GM03348 (cell line): ENCODE data around the gene STMN1.
"Not testable (repeated sequence)": the region's sequence is repeated elsewhere in the genome, so short reads cannot be mapped to it uniquely, and the experiment has no call there.

Experiments used
- DNase-seq: peaks from one replicate; pipeline ENCODE4 v3.0.0; 2012; ENCODE audit warnings: low spot score

Gene STMN1

DNA sequence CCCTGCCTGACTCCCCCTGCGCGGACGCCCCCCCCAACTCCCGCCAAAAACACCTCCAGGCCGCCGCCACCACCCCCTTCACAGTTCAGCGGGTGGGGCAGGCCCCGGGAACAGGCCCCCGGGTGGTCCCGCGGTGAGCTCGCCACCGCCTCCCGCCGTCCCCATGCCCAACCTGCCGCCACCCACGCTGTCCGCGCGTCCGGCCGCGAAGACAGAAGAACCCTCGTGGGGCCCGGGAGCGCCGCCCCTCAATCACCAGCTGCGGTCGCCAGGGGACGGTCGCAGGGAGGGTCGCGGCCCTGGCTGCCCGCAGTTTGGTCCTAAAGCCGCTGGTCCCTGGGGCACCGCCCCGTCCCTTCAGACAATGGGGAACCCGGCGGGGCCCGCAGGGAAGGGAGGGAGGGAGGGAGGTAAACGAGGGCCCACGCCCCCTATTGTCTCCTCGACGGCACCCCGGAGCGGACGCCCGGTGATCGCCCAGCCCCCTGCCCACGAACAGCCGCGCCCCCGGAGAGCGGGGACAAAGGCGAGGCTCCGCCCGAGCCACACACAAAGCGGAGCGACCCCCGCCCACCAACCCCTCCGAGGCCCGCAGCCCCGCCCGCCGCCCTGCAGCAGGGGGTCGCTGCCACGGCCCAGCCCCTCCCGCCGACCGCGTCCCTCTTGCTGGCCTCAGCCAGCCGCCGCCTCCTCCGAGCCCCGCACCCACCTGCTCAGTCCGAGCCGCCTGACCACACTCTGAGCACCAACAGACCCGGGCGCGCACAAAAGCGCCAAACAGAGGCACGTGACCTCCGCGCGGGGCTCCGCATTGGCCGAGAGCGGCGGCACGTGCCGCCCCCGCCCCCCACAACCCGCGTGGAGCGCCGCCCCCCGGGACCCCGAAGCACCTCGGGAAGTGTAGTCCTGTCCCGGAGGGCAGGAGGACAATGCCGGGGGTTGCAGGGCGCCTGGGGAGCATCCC, at the start of gene STMN1:
TSS of gene STMN1 (minus strand) at position 740 of the 964 bp plus-strand sequence. CDS start 1,743 bp downstream, outside the sequence.
- peak; percentile 90 for DNase-seq

DNA sequence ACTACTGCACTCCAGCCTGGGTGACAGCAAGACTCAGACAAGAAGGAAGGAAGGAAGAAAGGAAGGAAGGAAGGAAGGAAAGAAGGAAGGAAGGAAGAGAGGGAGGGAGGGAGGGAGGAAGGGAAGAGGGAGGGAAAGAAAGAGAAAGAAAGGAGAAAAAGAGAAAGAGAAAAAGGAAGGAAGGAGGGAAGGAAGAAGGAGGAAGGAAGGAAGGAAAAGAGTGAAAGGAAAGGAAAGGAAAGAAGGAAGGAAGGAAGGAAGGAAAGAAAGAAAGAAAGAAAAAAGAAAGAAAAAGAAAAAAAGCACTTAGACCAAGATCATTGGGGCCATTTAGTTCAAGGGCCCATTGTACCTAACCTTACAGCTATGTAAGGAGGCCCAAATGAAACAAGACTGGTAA, 49.3 kb upstream of the STMN1 start:
- DNase-seq = no peak

DNA sequence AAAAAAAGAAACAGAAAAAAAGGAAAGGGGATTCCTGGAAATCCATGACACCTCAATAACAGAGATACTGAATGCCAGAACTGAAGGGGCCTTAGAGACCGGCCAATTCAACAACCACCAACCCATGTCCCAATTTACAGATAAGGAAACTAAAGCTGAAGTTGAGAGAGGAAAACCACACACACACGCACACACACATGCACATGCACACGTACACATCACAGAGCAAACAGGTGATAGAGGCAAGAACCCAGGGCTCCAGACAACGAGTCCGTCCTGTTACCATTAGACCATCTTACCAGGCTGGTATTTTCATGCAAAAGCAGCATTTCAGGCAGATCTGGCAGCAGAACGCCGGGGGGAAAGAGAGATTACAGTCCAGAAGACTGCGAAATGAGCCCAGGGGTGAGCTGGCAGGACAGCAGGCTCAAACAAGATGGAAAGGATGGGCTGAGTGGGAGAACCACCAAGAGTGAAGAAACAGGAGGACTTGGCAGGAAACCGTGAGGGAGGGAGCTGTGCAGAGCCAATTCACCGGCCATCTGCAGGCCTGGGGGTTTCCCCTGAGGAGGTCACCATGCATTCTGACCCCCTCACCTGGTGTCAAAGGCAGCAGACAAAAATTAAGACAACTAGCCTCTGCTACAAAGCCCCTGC, 48.2 kb upstream of the STMN1 start:
- peak; percentile 28 for DNase-seq

DNA sequence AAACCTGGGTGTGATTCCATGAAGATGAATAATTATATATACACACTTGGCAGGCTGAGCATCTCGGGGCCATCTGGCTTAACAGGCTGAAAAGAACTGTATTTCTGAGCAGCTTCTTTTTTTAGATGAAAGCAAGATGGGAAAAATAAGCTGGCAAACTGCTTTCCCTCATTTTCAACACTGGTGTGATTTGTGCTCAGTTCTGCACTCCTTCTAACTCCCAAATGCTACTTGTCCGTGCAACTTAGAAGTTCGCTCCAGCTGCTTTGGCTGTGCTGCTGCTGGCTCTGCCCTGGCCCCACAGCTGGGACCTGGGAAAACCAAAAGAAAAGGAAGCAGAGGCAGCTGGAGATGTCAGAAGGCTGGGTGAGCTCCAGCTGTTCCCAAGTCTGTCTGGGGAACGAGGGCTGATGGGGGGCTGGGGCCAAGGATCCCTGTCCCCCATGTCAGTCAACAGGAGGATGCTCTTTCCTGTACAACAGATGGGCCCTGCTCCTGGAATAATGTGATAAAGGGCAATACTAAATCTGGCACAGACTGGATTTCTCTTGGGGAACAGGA, 46.7 kb upstream of the STMN1 start:
- peak; percentile 58 for DNase-seq

DNA sequence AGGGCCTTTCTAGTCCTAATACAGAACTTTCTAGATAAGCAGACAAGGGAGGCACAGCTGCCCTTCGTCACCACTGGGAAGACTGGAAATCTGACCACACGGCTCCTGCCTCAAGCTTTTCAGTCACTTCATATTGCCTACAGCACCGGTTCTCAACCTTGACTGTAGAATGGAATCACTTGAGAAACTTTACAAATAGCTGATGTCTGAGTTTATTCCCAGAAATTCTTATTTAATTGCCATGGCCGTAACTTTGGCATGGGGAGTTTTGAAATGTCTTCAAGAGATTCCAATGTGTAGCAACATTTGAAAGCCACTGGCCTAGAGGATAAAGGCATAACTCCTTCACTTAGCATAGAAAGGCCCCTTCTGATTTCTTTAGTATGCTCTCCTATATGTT, 42.4 kb upstream of the STMN1 start:
- no peak for DNase-seq

DNA sequence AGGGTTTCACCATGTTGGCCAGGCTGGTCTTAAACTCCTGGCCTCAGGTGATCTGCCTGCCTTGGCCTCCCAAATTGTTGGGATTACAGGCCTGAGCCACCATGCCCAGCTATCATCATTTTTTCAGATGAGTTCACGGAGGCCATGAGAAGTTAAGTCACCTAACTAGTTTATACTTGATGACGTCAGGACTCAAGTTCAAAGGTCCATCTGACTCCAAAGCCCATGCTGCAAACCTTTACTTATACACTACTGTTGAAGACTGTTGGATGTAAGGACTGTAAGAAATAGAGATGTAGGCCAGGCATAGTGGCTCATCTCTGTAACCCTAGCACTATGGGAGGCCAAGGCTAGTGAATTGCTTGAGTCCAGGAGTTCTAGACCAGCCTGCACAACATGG, 40.8 kb upstream of the STMN1 start:
- no peak for DNase-seq

DNA sequence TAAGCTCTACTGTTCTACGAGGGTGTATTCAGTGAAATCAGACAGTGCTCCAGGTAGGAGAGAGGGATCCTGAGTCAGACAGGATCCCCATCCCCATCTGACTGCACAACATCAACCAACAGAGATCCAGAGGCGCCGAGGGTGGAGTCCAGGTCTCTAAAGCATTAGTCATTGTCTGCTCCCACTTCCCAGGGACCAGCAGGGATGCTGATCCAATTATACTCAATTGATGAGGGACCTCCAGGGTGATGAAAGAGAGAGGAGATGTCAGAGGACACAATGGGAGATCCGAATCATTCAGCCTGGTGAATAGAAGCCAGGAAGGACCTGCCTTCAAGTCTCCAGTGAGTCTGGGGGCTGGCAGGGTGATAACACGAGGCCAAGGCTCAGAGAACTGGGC, 39.5 kb upstream of the STMN1 start:
- DNase-seq = no peak

DNA sequence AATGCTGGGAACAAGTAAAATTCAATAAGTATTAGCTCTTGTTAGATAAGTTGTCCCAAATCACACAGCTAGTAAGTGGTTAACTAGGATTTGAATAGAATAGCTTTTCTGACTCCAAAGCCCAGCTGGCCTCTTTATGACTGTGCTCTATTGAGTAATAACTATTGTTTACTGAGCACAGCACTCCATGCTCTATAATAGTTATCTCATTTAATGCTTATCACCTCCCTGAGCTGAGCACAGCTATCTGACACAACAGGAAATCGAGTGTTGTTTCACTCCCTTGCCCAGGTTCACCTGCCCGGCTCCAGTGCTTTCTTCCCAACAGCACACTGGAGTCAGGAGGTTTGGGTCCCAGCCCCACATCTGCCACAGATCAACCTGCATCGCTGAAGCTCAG, 38.8 kb upstream of the STMN1 start:
- peak; percentile 22 for DNase-seq

DNA sequence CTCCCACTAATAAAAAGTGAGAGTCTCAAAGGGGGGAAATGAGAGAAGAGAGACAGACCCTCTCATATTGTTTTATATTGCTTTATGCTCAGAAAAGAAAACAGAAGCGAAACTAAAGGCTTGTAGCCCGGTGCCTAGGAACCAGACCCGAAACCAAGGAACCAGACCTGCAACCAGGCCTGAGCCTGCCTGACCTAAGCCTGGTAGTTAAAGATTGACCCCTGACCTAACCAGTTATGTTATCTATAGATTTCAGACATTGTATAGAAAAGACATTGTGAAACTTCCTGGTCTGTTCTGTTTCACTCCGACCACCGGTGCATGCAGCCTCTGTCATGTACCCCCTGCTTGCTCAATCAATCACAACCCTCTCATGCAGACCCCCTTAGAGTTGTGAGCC, 37.3 kb upstream of the STMN1 start:
- not testable (repeated sequence) for DNase-seq

DNA sequence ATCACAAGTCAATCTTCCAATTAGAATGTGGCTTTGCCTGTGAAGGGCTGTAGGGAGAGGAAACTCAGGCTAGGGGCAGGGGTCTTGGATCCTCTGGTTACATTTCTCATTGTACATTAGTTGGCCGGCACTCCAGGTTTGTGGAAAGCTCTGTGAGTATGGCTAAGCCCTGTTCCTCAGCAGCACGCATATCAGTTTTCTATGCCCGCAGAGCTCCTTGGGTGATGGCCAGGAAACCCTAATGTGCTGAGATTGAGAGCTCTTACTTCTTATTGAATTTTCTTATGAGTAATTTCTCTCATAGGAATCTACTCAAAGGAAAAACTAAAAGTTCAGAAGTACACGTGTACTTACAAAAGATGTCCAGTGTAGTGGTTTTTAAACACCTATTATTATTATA, 30.7 kb upstream of the STMN1 start:
- no peak for DNase-seq

DNA sequence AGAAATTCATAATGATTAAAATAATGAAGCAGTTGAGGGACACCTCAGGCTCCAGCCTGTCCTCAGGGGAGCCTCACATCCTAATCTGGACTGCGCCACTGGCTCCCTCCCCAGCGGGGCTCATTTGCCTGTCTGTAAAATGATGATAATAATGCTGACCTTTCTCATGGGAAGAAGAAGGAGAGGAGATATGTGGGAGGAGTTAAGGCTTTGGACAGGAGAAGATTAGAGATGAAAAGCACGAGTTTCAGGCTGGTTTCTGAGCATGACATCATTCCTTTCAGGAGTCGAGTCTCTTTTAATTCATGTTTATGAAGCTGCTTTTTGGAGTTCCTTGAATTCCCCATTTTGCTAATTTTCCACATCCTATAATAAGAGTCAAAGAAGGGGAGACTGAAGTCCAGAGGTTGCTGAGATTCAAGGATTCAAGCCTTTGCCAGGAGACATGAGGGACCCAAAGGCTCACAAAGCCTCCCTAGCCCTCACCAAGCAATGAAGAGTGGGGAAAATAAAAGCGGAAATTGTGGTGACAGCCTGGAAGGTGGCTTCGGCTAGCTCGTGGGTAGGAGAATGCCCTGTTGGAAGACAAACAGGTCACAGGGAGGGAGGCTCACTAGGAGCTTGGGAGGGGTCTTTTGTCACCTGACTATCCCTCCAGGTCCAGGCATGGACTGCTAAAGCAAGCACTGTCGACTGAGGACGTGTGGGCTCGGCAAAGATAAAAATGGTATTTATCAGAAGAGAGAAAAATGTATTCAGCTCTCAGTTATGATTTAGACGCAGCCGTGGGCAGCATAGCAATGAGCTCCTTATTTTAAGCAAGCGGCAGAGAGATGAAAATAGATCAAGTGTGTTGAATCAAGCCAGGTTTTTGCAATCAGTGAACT, 27.5 kb upstream of the STMN1 start:
- no peak for DNase-seq

DNA sequence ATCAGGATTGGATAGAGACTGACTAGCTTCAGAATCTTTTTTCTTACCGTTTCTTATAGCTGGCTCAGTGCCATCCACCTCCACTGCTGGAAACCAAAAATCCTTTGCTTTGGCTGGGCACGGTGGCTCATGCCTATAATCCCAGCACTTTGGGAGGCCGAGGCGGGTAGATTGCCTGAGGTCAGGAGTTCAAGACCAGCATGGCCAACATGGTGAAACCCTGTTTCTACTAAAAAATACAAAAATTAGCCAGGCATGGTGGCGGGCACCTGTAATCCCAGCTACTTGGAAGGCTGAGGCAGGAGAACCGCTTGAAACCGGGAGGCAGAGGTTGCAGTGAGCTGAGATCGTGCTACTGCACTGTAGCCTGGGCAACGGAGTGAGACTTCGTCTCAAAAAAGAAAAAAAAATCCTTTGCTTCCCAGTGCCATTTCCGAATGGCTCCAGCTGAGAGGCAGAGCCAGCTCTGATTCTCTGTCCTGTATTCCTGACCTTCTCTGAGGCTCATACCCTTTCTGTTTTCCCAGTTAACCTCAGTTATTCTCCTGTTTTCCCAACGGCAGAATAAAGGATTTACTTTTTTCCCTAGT, 26.7 kb upstream of the STMN1 start:
- not testable (repeated sequence) for DNase-seq

DNA sequence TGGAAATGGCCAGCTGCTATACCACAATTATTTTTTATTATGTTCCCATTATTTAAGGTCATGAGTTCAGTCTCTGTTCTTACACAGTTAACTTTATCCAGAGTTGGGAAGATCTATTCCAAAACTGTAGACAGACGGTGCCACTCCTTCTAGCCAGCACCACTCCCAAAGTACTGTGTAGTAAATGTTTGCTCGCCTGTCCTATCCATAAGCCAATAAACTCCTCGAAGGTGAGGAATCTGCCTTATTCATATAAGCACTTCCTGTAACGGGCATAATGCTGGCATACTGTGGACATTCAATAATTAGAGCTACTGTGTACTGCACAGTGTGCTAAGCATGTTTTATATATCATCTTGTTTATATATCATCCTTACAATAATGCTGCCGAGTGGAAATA, 26.1 kb upstream of the STMN1 start:
- DNase-seq = no peak

DNA sequence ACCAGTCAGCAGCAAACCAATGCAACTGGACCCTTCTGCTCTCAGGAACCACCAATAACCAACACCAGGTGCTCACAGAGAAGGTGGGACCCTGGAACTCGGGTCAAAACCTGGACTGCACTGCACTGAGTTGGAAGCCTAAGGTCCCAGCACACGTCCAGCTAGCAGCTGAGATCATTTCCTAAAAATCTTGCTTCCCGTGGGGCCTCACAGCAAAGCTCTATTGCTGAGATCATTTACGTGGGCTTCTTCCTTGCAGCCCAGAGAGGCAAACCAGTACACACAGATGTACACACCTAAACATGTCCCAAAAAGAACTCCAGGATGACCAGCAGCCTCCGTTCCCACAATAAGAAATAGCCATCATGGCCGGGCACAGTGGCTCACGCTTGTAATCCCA, 22.8 kb upstream of the STMN1 start:
- DNase-seq = no peak

DNA sequence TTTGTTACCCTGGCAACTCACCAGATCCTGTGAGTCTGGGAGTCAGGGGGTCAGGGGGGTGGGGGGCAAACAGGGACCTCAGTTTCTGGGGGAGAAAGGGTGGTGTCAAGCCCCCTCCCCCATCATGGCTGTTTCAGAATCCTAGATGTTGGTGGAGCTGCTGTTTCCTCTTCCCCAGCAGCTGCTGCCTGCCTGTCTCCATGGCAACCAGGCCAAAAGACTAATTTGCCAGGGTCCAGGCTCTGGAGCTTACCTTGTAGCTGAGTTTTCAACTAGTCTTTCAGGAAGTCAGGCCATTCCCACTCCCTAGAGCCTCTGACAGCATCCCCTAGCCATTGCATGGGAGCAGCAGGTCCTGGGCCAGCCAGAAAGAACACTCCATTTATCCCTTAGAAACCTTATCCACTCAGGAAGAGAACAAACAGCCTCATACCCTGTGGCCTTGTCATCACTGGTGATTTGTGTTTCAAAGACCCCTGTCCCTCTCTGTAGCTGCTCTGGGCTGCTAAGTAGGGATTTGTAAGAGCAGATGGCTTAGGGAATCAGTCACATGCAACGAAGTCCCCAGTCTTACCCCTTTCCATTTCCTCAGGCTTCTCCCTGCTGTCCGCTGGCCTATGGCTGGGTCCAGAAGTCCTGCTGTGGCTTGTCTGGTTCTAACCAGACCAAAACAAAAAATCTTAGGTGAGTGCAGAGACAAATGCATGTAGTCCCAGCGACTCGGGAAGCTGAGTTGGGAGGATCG, 21.5 kb upstream of the STMN1 start:
- DNase-seq = no peak

DNA sequence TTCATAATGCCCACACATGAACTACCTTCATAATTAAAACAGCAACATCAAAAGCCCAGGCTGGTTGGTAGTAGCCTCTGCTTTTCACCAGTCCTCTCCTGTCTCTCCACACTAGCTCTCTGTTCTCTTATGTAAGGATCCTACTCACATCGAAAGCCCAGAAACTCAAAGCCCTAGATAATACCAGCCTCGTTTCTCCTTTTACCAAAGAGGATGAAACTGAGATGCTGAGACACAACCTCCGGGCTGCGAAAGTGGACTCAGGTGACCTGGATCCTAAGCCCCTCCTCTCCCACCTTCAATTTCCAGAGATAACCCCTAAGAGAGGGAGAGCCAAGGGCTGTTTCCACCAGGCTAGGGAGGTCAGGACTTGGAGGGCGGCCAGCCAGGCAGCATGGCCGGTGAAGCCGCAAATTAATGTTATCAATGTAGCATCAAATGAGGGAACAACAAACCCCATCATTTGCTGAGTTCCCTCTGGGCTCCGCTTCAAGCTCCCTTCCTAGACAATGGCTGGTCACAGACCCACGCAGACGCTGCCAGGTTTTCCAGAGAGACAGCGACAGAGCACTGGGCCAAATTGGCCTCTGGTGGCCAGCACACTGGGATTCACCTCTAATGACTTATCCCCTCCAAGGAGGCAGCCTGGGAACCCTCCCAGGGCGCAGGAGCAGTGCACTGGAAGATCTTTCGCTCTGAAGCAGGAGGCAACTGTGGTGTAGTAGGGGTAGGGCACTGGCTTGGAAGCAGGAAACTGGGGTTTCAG, 20.7 kb upstream of the STMN1 start:
- no peak for DNase-seq

DNA sequence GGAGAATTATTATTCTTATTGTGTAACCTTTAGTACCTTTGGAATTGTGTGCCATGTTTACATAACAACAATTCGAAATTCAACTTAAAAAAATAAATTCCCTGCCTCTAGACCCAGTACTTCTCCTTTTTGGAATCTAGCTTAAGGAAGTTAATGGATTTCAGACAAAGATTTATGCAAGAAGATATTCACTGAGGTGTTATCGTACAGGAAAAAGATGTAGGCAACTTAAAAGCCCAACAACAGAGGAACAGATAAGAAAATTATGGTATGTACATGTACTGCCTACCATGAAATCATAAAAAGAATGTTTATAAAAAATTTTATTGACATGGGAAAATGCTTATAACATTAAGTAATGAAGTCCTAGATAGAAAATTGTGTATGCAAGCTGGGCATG, 18.2 kb upstream of the STMN1 start:
- no peak for DNase-seq

DNA sequence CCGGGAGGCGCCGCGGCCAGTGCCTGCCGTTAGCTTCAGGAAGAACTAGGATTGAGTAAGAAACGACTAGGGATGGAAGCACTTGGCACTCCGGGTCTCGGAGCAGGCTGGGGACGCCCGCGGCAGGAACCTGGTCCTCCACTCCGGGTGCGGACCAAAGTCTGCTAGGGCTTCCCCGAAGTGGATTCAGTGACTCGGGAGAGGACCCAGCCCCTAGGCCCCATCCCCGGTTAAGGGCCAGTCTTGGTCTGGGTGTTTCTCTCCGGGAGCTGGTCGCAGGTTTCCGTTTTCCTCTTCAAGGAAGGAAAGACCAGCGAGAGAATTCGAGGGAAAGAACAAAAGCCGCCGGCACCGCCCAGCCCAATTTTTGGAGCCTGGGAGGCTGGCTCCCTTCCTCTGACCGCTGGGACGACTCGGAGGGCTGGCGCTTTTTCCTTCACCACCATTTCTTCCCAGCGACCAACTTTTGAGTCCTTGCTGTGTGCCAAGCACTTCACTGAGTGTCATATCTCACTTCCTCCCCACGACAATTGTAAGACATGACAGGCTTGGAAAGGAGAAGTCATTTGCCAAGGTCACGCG, 16.8 kb upstream of the STMN1 start:
- DNase-seq = peak; percentile 63

DNA sequence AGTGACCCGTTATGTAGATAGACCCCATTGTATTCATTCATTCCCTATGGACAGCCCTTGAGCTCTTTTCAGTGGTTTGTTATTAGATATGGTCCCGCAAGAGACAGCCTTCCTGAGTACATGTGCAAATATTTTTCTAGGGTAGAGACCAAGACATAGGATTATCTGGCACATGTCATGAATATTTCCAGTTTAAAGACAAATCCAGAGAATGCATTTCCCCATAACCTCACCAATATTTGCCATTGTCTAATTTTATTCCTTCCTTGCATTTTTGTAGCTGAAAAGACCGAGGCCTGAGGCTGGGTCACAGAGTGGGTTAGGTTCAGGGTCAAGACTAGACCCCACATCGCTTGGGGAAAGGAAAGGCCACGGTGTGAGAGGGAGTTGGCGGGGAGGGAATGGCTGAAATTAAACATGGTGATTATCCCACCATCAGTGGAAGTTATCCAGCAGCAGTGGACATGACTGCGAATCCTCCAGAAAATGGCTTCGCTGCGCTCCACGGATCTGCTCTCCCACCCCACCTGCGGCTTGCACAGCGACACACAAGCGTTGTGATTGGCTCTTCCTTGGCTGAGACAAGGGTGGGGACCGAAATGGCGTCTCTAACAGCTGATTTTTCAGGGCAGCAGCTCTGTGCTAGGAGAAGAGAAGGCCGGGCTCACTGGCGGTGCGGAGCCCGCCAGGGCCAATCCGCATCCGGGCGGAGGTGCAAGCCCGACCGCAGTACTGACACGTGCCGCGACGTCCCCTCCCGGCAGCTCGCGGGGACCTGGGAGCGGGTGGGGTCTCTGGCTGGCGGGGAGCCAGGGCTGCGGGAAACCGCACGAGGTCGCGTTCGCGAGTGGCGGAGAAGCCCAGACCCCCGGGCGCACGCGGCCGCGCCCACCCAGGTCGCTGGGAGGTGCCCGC, 16.1 kb upstream of the STMN1 start:
- DNase-seq = peak; percentile 51
